Measurements from ENCODE around the gene UBXN11.
A peak's percentile ranks its signal among the peaks of the same experiment; 100 is the strongest.

UBXN11 gene

DNA sequence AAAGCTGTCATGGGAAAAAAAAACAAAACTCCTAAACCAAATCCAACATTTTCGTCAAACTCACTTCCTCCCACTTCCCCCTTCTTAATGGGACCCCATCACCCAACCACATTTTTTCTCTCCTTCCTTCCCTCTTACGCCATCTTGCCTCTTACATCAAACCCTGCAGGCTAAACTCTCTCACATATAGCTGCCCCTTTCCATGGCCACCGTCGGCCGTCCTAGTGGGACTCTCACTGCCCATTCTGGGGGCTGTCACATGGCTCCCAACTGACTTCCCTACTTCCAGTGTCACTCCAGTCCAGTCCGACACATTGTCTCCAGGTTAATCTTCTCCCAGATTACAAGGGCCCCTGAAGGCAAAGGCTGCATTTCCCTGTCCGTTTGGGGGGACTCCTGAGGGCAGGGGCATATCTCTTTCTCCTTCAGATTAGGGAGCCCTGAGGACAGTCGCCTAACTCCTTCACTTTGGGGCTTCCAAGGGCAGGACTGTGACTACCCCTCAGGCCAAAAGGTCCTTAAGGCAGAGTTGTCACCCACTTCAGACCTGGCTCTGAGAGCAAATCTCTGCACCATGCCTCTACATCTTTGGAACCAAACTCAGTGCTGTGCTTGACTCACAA, 658 bp downstream of the UBXN11 start:
- Histone ChIP-seq H3K9me3 (ENCODE audit: severe bottlenecking) (no peaks in the 10 kb centered on the region), H3K27me3 (ENCODE audit: insufficient read depth, low read depth, severe bottlenecking) (no peaks in the 10 kb centered on the region), H3K27ac (peak overlapping the region; percentile 77), H3K4me3 (ENCODE audit: low read depth, low read length) (peak overlapping the region; percentile 99), H3K36me3 (no peaks in the 10 kb centered on the region)
- TF ChIP-seq, protein P1, sequence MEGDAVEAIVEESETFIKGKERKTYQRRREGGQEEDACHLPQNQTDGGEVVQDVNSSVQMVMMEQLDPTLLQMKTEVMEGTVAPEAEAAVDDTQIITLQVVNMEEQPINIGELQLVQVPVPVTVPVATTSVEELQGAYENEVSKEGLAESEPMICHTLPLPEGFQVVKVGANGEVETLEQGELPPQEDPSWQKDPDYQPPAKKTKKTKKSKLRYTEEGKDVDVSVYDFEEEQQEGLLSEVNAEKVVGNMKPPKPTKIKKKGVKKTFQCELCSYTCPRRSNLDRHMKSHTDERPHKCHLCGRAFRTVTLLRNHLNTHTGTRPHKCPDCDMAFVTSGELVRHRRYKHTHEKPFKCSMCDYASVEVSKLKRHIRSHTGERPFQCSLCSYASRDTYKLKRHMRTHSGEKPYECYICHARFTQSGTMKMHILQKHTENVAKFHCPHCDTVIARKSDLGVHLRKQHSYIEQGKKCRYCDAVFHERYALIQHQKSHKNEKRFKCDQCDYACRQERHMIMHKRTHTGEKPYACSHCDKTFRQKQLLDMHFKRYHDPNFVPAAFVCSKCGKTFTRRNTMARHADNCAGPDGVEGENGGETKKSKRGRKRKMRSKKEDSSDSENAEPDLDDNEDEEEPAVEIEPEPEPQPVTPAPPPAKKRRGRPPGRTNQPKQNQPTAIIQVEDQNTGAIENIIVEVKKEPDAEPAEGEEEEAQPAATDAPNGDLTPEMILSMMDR (IDR thresholded peaks at IDR 0.05; ENCODE audit: low read depth, low read length), result no peak
- DNase-seq, result peak; percentile 83

GRCh38 chr1:26302733-26303405, 3.6 kb downstream of the UBXN11 start:
- Histone ChIP-seq H3K4me3 (ENCODE audit: low read depth, low read length) (no peak overlapping the region), H3K9me3 (ENCODE audit: severe bottlenecking) (no peaks in the 10 kb centered on the region), H3K36me3 (no peaks in the 10 kb centered on the region), H3K27ac (peak overlapping the region; percentile 39), H3K27me3 (ENCODE audit: insufficient read depth, low read depth, severe bottlenecking) (no peaks in the 10 kb centered on the region)
- no peak for DNase-seq
- TF ChIP-seq, protein P1 (IDR thresholded peaks at IDR 0.05; ENCODE audit: low read depth, low read length), result no peak

- Histone ChIP-seq H3K4me3 (ENCODE audit: low read depth, low read length) (no peak overlapping the region), H3K27me3 (ENCODE audit: insufficient read depth, low read depth, severe bottlenecking) (no peaks in the 10 kb centered on the region), H3K27ac (no peak overlapping the region), H3K36me3 (no peaks in the 10 kb centered on the region), H3K9me3 (ENCODE audit: severe bottlenecking) (no peaks in the 10 kb centered on the region)
- TF ChIP-seq, protein P1 (IDR thresholded peaks at IDR 0.05; ENCODE audit: low read depth, low read length), result no peak
- no peak for DNase-seq
Measured at GRCh38 chr1:26300578-26301275, 5.7 kb downstream of the UBXN11 start.

- Histone ChIP-seq H3K36me3 (no peaks in the 10 kb centered on the region), H3K27ac (no peak overlapping the region), H3K4me3 (ENCODE audit: low read depth, low read length) (no peak overlapping the region), H3K27me3 (ENCODE audit: insufficient read depth, low read depth, severe bottlenecking) (no peaks in the 10 kb centered on the region), H3K9me3 (ENCODE audit: severe bottlenecking) (no peaks in the 10 kb centered on the region)
- TF ChIP-seq, protein P1 (IDR thresholded peaks at IDR 0.05; ENCODE audit: low read depth, low read length), result no peak
- DNase-seq, result no peak
Measured at GRCh38 chr1:26297791-26298124, 8.7 kb downstream of the UBXN11 start.

GRCh38 chr1:26297057-26297790, 9.2 kb downstream of the UBXN11 start:
- no peaks in the 10 kb centered on the region for H3K27me3 ChIP-seq (ENCODE audit: insufficient read depth, low read depth, severe bottlenecking)
- H3K9me3 ChIP-seq (ENCODE audit: severe bottlenecking), result no peaks in the 10 kb centered on the region
- no peak for DNase-seq
- H3K27ac ChIP-seq, result no peak overlapping the region
- TF ChIP-seq, protein P1 (IDR thresholded peaks at IDR 0.05; ENCODE audit: low read depth, low read length), result no peak
- H3K4me3 ChIP-seq (ENCODE audit: low read depth, low read length), result no peak overlapping the region
- H3K36me3 ChIP-seq, result no peaks in the 10 kb centered on the region

All from WERI-Rb-1 (cell line).